Measurements from ENCODE around the gene CDCP2. TPM values are rescaled to one million over a fixed set of nuclear protein-coding genes. Genes with fewer than 3 reads are reported as not detected.

Gene CDCP2
- total and polyA plus RNA-seq, 2 experiments from 2014 or later: not detected

DNA sequence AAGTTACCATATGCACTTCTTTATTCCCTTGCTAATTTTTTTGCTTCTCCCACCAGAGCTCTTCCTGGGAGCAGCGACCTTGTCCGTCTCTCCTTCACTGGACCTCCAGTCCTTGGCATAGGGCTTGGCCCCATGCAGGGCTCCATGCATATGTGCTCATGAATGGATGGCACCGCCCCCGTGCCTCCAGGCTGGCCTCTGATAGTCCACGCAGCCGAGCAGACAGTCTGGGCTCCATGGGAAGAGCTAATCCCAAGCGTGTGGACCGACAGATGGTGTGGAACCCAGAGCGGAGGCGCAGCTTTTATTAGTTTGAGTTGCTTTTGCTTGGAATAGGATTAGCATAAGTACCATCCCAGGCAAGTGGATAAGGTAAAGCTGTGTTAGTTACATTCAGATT, 41.8 kb downstream of the CDCP2 start:
- Histone ChIP-seq H3K36me3 (ENCODE audit: insufficient read depth) (no peaks in the 10 kb centered on the region), H4K20me1 (replicated peaks; ENCODE audit: insufficient read depth) (no peaks in the 10 kb centered on the region), H3K4me2 (no peak overlapping the region), H3K27ac (ENCODE audit: low read depth) (no peak overlapping the region), H3K9me2 (ENCODE audit: insufficient read depth) (no peaks in the 10 kb centered on the region), H3K27me3 (ENCODE audit: insufficient read depth) (no peaks in the 10 kb centered on the region), H2AFZ (no peak overlapping the region), H3K4me3 (no peak overlapping the region), H3K4me1 (ENCODE audit: insufficient read depth) (no peaks in the 10 kb centered on the region), H3K79me2 (replicated peaks; ENCODE audit: insufficient read depth) (no peaks in the 10 kb centered on the region), H3F3A (replicated peaks; ENCODE audit: low read depth) (no peaks in the 10 kb centered on the region)
- Mint-ChIP-seq H3K4me3 (no peak overlapping the region), H3K9me3 (no peaks in the 10 kb centered on the region; the same call in 2 of the 3 replicates), H3K4me1 (no peaks in the 10 kb centered on the region; the same call in 2 of the 3 replicates), H3K36me3 (ENCODE audit: low read depth) (no peaks in the 10 kb centered on the region), H3K27ac (no peak overlapping the region), H3K27me3 (ENCODE audit: insufficient read depth, low read depth, poor library complexity) (no peaks in the 10 kb centered on the region)
- DNase-seq (ENCODE audit: low spot score) (no peak), ATAC-seq (no peak)
- TF ChIP-seq NANOG (IDR thresholded peaks at IDR 0.05; ENCODE audit: borderline replicate concordance): no peak
- TF ChIP-seq, protein P1, sequence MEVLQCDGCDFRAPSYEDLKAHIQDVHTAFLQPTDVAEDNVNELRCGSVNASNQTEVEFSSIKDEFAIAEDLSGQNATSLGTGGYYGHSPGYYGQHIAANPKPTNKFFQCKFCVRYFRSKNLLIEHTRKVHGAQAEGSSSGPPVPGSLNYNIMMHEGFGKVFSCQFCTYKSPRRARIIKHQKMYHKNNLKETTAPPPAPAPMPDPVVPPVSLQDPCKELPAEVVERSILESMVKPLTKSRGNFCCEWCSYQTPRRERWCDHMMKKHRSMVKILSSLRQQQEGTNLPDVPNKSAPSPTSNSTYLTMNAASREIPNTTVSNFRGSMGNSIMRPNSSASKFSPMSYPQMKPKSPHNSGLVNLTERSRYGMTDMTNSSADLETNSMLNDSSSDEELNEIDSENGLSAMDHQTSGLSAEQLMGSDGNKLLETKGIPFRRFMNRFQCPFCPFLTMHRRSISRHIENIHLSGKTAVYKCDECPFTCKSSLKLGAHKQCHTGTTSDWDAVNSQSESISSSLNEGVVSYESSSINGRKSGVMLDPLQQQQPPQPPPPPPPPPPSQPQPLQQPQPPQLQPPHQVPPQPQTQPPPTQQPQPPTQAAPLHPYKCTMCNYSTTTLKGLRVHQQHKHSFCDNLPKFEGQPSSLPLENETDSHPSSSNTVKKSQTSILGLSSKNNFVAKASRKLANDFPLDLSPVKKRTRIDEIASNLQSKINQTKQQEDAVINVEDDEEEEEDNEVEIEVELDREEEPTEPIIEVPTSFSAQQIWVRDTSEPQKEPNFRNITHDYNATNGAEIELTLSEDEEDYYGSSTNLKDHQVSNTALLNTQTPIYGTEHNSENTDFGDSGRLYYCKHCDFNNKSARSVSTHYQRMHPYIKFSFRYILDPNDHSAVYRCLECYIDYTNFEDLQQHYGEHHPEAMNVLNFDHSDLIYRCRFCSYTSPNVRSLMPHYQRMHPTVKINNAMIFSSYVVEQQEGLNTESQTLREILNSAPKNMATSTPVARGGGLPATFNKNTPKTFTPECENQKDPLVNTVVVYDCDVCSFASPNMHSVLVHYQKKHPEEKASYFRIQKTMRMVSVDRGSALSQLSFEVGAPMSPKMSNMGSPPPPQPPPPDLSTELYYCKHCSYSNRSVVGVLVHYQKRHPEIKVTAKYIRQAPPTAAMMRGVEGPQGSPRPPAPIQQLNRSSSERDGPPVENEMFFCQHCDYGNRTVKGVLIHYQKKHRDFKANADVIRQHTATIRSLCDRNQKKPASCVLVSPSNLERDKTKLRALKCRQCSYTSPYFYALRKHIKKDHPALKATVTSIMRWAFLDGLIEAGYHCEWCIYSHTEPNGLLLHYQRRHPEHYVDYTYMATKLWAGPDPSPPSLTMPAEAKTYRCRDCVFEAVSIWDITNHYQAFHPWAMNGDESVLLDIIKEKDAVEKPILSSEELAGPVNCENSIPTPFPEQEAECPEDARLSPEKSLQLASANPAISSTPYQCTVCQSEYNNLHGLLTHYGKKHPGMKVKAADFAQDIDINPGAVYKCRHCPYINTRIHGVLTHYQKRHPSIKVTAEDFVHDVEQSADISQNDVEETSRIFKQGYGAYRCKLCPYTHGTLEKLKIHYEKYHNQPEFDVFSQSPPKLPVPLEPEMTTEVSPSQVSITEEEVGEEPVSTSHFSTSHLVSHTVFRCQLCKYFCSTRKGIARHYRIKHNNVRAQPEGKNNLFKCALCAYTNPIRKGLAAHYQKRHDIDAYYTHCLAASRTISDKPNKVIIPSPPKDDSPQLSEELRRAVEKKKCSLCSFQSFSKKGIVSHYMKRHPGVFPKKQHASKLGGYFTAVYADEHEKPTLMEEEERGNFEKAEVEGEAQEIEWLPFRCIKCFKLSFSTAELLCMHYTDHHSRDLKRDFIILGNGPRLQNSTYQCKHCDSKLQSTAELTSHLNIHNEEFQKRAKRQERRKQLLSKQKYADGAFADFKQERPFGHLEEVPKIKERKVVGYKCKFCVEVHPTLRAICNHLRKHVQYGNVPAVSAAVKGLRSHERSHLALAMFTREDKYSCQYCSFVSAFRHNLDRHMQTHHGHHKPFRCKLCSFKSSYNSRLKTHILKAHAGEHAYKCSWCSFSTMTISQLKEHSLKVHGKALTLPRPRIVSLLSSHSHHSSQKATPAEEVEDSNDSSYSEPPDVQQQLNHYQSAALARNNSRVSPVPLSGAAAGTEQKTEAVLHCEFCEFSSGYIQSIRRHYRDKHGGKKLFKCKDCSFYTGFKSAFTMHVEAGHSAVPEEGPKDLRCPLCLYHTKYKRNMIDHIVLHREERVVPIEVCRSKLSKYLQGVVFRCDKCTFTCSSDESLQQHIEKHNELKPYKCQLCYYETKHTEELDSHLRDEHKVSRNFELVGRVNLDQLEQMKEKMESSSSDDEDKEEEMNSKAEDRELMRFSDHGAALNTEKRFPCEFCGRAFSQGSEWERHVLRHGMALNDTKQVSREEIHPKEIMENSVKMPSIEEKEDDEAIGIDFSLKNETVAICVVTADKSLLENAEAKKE (CRISPR knock-in tag; IDR thresholded peaks at IDR 0.05): no peak
- TF ChIP-seq, protein P2, sequence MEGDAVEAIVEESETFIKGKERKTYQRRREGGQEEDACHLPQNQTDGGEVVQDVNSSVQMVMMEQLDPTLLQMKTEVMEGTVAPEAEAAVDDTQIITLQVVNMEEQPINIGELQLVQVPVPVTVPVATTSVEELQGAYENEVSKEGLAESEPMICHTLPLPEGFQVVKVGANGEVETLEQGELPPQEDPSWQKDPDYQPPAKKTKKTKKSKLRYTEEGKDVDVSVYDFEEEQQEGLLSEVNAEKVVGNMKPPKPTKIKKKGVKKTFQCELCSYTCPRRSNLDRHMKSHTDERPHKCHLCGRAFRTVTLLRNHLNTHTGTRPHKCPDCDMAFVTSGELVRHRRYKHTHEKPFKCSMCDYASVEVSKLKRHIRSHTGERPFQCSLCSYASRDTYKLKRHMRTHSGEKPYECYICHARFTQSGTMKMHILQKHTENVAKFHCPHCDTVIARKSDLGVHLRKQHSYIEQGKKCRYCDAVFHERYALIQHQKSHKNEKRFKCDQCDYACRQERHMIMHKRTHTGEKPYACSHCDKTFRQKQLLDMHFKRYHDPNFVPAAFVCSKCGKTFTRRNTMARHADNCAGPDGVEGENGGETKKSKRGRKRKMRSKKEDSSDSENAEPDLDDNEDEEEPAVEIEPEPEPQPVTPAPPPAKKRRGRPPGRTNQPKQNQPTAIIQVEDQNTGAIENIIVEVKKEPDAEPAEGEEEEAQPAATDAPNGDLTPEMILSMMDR (conservative IDR thresholded peaks at IDR 0.05; ENCODE audit: low read depth in 2 of 2): no peak
- TF ChIP-seq, protein P3, sequence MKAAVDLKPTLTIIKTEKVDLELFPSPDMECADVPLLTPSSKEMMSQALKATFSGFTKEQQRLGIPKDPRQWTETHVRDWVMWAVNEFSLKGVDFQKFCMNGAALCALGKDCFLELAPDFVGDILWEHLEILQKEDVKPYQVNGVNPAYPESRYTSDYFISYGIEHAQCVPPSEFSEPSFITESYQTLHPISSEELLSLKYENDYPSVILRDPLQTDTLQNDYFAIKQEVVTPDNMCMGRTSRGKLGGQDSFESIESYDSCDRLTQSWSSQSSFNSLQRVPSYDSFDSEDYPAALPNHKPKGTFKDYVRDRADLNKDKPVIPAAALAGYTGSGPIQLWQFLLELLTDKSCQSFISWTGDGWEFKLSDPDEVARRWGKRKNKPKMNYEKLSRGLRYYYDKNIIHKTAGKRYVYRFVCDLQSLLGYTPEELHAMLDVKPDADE (IDR thresholded peaks at IDR 0.05): no peak
- TF ChIP-seq POLR2AphosphoS5 (IDR thresholded peaks at IDR 0.05; ENCODE audit: low read depth): no peak
- TF ChIP-seq, protein P4, sequence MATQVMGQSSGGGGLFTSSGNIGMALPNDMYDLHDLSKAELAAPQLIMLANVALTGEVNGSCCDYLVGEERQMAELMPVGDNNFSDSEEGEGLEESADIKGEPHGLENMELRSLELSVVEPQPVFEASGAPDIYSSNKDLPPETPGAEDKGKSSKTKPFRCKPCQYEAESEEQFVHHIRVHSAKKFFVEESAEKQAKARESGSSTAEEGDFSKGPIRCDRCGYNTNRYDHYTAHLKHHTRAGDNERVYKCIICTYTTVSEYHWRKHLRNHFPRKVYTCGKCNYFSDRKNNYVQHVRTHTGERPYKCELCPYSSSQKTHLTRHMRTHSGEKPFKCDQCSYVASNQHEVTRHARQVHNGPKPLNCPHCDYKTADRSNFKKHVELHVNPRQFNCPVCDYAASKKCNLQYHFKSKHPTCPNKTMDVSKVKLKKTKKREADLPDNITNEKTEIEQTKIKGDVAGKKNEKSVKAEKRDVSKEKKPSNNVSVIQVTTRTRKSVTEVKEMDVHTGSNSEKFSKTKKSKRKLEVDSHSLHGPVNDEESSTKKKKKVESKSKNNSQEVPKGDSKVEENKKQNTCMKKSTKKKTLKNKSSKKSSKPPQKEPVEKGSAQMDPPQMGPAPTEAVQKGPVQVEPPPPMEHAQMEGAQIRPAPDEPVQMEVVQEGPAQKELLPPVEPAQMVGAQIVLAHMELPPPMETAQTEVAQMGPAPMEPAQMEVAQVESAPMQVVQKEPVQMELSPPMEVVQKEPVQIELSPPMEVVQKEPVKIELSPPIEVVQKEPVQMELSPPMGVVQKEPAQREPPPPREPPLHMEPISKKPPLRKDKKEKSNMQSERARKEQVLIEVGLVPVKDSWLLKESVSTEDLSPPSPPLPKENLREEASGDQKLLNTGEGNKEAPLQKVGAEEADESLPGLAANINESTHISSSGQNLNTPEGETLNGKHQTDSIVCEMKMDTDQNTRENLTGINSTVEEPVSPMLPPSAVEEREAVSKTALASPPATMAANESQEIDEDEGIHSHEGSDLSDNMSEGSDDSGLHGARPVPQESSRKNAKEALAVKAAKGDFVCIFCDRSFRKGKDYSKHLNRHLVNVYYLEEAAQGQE (IDR thresholded peaks at IDR 0.05; ENCODE audit: unreplicated experiment): no peak
- no peak for TF ChIP-seq CREB1 (CRISPR knock-in tag; IDR thresholded peaks at IDR 0.05; ENCODE audit: low read depth)
- TF ChIP-seq ZNF331 (CRISPR knock-in tag; IDR thresholded peaks at IDR 0.05; ENCODE audit: low read depth): no peak
- TF ChIP-seq ZNF114 (CRISPR knock-in tag; IDR thresholded peaks at IDR 0.05): no peak
- no peak for TF ChIP-seq STAT1 (IDR thresholded peaks at IDR 0.05; ENCODE audit: unreplicated experiment)
- TF ChIP-seq JUNB (IDR thresholded peaks at IDR 0.05; ENCODE audit: unreplicated experiment): no peak
- TF ChIP-seq EZH2 (IDR thresholded peaks at IDR 0.05; ENCODE audit: low read depth, unreplicated experiment): no peak
- no peak for TF ChIP-seq EZH2phosphoT487 (IDR thresholded peaks at IDR 0.05; ENCODE audit: unreplicated experiment)

Data from GM23338 (cell line).